HG03439 (cell line): ENCODE results near the gene SPOCK3.
"Not testable (repeated sequence)": the region's sequence is repeated elsewhere in the genome, so short reads cannot be mapped to it uniquely, and the experiment has no call there.

Experiments
- ATAC-seq: cut with Tn5 transposase; IDR thresholded peaks from one replicate; pipeline ENCODE4 v1.9.1; 2021; ENCODE audit warnings: mild to moderate bottlenecking, moderate library complexity; ENCODE audit not compliant: unreplicated experiment

SPOCK3 gene

GRCh38 chr4:166827629-166828028, 406.7 kb downstream of the SPOCK3 start:
- no peak for ATAC-seq

DNA sequence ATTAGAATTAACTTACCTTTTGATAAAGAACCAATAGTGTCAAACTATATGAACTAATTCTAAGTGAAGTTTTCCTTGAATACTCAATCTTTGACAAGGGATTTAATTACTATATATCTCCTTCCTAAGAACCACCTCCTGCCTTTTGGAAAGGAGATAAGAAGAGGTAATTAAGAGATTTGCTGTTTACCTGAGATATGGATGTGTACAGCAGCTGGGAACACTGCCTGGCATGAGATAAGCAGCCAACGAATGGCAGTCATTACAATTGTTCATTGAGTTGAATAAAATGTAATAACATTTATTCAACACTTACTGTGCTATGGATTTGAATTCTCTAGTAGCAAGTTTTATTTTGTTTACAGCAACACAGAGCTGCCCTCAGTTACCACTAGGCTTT, 407.1 kb downstream of the SPOCK3 start:
- no peak for ATAC-seq

DNA sequence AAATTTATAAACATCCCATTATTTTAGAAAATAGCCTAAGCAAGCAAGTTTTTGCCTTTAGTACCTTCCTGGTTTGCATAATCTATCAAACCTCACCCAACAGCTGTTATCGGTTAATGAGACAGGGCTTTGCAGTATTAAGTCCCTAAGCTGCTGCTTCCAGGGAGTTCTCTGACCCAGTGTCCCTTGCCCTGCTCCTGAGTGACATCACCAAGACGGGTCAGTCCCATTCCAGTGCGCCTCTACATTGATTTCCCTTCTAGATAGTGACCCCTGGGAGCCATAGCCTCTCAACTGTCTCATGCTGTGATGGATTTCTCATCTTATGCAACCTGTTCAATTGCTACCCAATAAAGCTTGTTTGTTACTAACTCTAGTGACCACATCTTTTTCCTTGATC, 410.4 kb downstream of the SPOCK3 start:
- no peak for ATAC-seq

DNA sequence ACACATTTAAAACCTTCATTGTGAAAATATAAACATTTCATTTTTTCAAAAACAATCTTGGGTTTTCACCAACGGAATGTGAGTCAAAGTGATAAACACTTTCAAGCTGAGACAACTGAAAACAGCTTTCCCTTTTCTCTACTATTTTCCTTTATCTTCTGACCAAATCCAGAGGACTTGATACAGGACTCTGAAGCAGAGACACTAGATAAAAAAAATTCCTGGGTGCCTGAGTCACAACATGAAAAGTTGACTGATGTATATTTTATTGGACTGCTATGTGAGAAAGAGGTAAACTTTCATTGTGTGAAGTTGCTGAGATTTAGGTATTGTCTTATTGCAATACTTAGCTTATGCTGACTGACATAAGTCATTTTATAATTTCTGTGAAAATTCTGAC, 411.2 kb downstream of the SPOCK3 start:
- ATAC-seq, result no peak

GRCh38 chr4:166822386-166822785, 411.9 kb downstream of the SPOCK3 start:
- no peak for ATAC-seq

- ATAC-seq, result no peak
Observed at GRCh38 chr4:166816890-166817289, 417.4 kb downstream of the SPOCK3 start.

GRCh38 chr4:166808380-166808779, 425.9 kb downstream of the SPOCK3 start:
- no peak for ATAC-seq

- no peak for ATAC-seq
Observed at GRCh38 chr4:166802346-166802745, 431.9 kb downstream of the SPOCK3 start.

- no peak for ATAC-seq
Observed at GRCh38 chr4:166798126-166798525, 436.2 kb downstream of the SPOCK3 start.

- ATAC-seq, result no peak
Observed at GRCh38 chr4:166777760-166778159, 456.5 kb downstream of the SPOCK3 start.

GRCh38 chr4:166763018-166763417, 471.3 kb downstream of the SPOCK3 start:
- no peak for ATAC-seq

GRCh38 chr4:166741742-166742141, 492.6 kb downstream of the SPOCK3 start:
- ATAC-seq, result no peak

GRCh38 chr4:166739215-166739614, 495.1 kb downstream of the SPOCK3 start:
- not testable (repeated sequence) for ATAC-seq

GRCh38 chr4:166737430-166737829, 496.9 kb downstream of the SPOCK3 start:
- no peak for ATAC-seq

DNA sequence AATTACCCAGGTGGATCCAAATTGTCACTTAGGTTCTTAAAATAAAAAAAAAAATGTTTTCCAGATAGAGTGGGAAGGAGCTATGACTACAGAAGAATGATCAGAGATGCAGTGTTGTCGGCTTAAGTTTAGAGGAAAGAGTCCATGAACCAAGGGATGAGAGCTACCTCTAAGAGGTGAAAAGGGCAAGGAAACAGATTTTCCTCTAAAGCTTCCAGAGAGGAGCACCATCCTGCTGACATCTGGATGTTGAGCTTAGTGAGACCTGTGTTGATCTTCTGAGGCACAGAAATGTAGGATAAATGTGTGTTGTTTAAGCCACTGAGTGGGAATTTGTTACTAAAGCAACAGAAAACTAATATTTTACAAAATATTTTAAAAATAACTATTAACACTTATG, 498.7 kb downstream of the SPOCK3 start:
- no peak for ATAC-seq

- ATAC-seq, result no peak
Observed at GRCh38 chr4:166734797-166735196, 499.5 kb downstream of the SPOCK3 start.

DNA sequence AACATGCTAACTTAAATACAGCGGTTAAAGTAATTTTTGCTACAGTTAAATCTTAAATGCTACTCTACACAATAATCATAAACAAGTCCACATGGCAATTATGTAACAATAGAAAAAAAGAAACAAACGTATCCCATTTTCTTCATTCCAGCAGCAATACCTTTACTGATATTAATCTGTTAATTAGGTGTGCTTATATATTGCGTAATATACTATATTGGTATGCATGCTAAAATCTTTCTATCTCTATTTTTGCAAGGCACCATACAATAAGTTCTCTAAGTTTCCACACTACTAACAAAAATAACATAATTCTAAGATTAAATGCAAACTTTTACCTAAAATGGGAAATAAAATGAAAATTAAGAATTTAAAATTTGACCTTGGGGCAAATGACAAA, 500.6 kb downstream of the SPOCK3 start:
- no peak for ATAC-seq

DNA sequence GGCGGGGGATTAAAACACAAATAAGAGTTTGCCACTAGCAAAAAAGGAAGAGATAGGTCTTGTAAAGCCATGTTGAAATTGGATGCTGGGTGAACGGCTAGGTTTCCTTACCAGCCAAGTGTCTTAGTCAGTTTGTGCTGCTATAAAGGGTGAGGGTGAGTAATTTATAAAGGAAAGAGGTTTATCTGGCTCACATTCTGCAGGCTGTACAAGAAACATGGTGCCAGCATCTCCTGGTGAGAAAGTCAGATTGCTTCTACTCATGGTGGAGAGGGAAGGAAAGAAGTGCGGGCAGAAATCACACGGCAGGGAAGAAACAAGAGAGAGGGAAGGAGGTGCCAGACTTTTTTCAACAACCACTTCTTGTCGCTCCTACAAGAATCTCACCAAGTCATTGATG, 507.5 kb downstream of the SPOCK3 start:
- ATAC-seq, result no peak

GRCh38 chr4:166724369-166724768, 509.9 kb downstream of the SPOCK3 start:
- ATAC-seq, result no peak

- no peak for ATAC-seq
Observed at GRCh38 chr4:166723532-166724140, 510.7 kb downstream of the SPOCK3 start.

GRCh38 chr4:166715748-166716713, 518.3 kb downstream of the SPOCK3 start:
- not testable (repeated sequence) for ATAC-seq

DNA sequence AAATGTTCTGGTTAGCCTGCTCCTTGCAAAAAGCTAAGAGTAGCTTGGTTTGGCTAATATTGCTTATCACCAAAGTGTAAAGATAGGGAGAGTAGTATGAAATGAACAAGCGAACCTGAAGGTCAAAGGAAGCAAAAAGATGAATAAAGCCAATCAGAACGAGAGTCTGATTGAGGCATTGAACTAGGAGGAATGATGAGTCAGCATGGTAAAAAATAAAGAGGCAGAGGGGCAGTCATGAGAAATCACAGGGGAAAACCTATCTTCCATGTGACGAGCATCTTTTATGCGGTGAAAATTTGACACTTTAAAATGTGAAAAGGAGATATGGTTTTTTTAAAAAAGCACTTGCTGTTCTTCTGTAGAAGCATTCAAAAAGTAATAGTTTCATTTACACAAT, 533.7 kb downstream of the SPOCK3 start:
- no peak for ATAC-seq
